NCI-H2081 (cell line): ENCODE data around the gene NKG7.

Experiments used
- DNase-seq, 2 experiments: peaks; one replicate each; lab custom pipeline; 2025; lab: John Stamatoyannopoulos, UW

NKG7 gene

GRCh38 chr19:51337141-51337860 is 35.2 kb downstream of the NKG7 start:
- DNase-seq, result no peak

DNA sequence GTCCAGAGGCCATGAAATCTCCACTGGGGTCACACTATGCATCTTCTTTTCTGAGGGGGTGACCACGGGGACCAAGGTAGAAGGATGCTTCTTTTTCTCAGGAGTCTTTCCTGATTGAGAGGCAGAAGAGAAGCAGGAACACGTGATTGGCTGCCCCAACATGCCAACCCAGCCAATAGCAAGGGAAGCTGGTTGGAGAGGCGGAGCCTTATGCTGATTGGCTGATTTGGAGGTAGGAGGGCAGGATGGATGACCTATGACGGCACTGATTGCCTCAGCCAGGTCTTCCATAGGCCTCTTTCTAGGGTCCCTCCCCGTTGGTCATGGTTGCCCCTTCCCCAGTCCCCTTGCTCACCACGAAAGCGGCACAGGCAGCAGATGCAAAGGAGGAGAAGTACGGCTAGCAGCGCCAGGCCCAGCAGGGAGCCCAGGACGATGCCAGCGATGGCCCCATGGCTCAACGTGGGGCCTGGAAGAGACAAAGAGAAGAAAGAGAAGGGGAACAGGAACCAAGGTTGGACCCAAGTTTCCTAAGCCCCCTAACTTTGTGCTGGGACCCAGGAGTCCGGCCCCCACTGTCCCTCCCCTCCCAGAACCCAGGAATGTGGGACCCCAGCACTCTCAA is 38.5 kb downstream of the NKG7 start:
- no peak for DNase-seq

DNA sequence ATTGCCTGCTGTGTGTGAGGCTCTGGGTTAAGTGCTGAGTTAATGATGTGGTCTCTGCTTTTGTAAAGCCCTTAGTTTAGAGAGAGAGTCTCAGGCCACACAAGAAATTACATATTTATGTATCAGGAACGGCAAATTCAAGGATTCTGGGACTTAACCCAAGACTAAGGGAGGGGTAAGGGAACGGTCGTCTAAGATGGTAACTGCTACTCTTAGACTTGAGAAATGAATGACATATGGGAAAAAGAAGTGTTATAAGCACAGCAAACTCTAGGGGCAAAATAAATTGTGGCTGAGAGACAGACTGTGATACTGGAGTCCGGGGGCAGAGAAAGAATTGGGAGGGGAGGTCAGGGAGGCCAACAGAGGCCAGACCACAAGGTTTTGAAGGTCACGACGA is 40.7 kb downstream of the NKG7 start:
- DNase-seq, result no peak

DNA sequence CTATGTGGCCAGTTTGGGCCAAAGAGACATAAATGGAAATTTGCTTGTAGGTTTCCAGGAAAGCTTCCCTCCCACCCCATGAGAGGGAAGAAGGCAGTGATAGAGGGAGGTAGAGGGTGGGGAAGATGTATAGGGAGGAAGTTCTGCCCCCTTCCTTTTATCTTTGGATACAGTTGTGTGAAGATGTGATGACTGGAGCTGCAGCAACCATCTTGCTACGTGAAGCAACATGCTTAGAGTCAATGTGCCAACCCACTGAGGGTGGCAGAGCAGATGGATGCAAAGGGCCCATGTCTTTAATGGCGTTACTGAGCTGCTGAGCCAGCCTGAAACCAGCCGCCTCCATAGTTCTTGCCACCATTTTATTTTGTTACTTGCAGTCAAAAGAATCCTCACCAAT is 41.3 kb downstream of the NKG7 start:
- DNase-seq, result no peak

DNA sequence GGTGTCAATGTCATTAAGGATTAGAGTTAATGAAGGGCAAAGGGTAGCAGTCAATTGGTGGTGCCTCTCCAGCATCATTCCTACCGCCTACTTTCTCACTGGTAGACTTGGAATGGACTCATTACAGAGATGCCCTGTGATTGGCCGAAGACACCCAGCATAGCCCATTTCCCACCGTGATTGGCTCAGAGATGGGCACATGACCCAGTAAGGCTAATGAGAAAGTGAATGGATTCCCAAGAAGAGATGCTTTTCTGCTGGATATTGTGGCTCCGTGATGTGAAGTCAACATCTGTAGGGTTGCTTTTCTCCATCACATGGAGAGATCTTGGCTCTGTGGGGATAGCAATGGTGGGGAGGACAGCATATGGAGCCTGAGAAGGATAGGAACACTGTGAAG is 42.1 kb downstream of the NKG7 start:
- DNase-seq, result no peak

GRCh38 chr19:51329411-51329810 is 43.0 kb downstream of the NKG7 start:
- DNase-seq, result no peak

- DNase-seq, result no peak
Measured at GRCh38 chr19:51327066-51328001, 45.1 kb downstream of the NKG7 start.

- DNase-seq, result no peak
Measured at GRCh38 chr19:51326216-51327065, 46.0 kb downstream of the NKG7 start.

- DNase-seq, result no peak
Measured at GRCh38 chr19:51325161-51325976, 47.1 kb downstream of the NKG7 start.

GRCh38 chr19:51324167-51324481 is 48.3 kb downstream of the NKG7 start:
- no peak for DNase-seq

- no peak for DNase-seq
Measured at GRCh38 chr19:51323481-51324166, 48.8 kb downstream of the NKG7 start.

DNA sequence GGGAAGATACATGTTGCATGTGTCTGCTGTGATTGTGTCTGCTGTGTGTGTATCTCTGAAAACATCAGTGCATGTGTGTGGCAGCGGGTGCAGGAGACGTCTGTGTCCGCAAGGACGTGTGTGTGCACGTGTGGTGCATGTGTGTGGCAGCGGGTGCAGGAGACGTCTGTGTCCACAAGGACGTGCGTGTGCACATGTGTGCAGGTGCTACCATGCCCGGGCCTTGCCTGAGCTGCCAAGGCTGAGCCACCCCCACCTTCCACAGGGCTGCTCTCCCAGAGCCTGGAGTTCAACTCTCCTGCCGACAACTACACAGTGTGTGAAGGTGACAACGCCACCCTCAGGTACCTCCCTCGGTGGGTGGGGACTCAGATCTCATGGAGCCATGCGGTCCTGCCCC is 50.7 kb downstream of the NKG7 start:
- no peak for DNase-seq
